ENCODE measurements around the gene SLC25A21.

The SLC25A21 gene

GRCh38 chr14:37062191-37062803 lies 110.1 kb downstream of the SLC25A21 start:
- ATAC-seq = no peak
- TF ChIP-seq TCF4 (CRISPR knock-in tag; IDR thresholded peaks at IDR 0.05; ENCODE audit: borderline replicate concordance) (no peak), ZNF565 (CRISPR knock-in tag; conservative IDR thresholded peaks at IDR 0.05; ENCODE audit: low read depth) (no peak), CSRNP3 (CRISPR knock-in tag; IDR thresholded peaks at IDR 0.05) (no peak), CSDC2 (CRISPR knock-in tag; IDR thresholded peaks at IDR 0.05) (no peak), PPARA (CRISPR knock-in tag; IDR thresholded peaks at IDR 0.05; ENCODE audit: borderline replicate concordance) (no peak), SNAI2 (CRISPR knock-in tag; IDR thresholded peaks at IDR 0.05) (no peak), PATZ1 (CRISPR knock-in tag; IDR thresholded peaks at IDR 0.05; ENCODE audit: borderline replicate concordance) (no peak)

GRCh38 chr14:37061697-37062096 lies 110.7 kb downstream of the SLC25A21 start:
- ATAC-seq = no peak
- TF ChIP-seq ISL1 (CRISPR knock-in tag; IDR thresholded peaks at IDR 0.05) (no peak), TCF4 (CRISPR knock-in tag; IDR thresholded peaks at IDR 0.05; ENCODE audit: borderline replicate concordance) (no peak), ZNF8 (CRISPR knock-in tag; IDR thresholded peaks at IDR 0.05) (no peak), PPARA (CRISPR knock-in tag; IDR thresholded peaks at IDR 0.05; ENCODE audit: borderline replicate concordance) (no peak), ESRRG (CRISPR knock-in tag; IDR thresholded peaks at IDR 0.05) (no peak)

- TF ChIP-seq ARNTL (CRISPR knock-in tag; IDR thresholded peaks at IDR 0.05; ENCODE audit: borderline replicate concordance, low read depth) (no peak), BACH2 (CRISPR knock-in tag; IDR thresholded peaks at IDR 0.05; ENCODE audit: borderline replicate concordance) (no peak), TSHZ2 (CRISPR knock-in tag; IDR thresholded peaks at IDR 0.05) (no peak), CSDC2 (CRISPR knock-in tag; IDR thresholded peaks at IDR 0.05) (no peak), PPARA (CRISPR knock-in tag; IDR thresholded peaks at IDR 0.05; ENCODE audit: borderline replicate concordance) (no peak)
- ATAC-seq = no peak
Measured at GRCh38 chr14:37060496-37061260, 111.7 kb downstream of the SLC25A21 start.

GRCh38 chr14:37057776-37058175 lies 114.6 kb downstream of the SLC25A21 start:
- no peak for ATAC-seq
- TF ChIP-seq CREB5 (CRISPR knock-in tag; IDR thresholded peaks at IDR 0.05; ENCODE audit: low read depth) (no peak), ISL1 (CRISPR knock-in tag; IDR thresholded peaks at IDR 0.05) (no peak), GLIS3 (CRISPR knock-in tag; IDR thresholded peaks at IDR 0.05) (no peak), SNAI2 (CRISPR knock-in tag; IDR thresholded peaks at IDR 0.05) (no peak), BACH2 (CRISPR knock-in tag; IDR thresholded peaks at IDR 0.05; ENCODE audit: borderline replicate concordance) (no peak), CSRNP3 (CRISPR knock-in tag; IDR thresholded peaks at IDR 0.05) (no peak), RARB (CRISPR knock-in tag; IDR thresholded peaks at IDR 0.05) (no peak), ZNF70 (CRISPR knock-in tag; IDR thresholded peaks at IDR 0.05) (no peak), ZNF565 (CRISPR knock-in tag; conservative IDR thresholded peaks at IDR 0.05; ENCODE audit: low read depth) (no peak), PATZ1 (CRISPR knock-in tag; IDR thresholded peaks at IDR 0.05; ENCODE audit: borderline replicate concordance) (no peak), ARNTL (CRISPR knock-in tag; IDR thresholded peaks at IDR 0.05; ENCODE audit: borderline replicate concordance, low read depth) (no peak), ZFP3 (CRISPR knock-in tag; IDR thresholded peaks at IDR 0.05) (no peak), POU6F1 (CRISPR knock-in tag; IDR thresholded peaks at IDR 0.05; ENCODE audit: borderline replicate concordance, low read depth) (no peak), ZFP30 (CRISPR knock-in tag; IDR thresholded peaks at IDR 0.05) (no peak), TOX (CRISPR knock-in tag; IDR thresholded peaks at IDR 0.05; ENCODE audit: borderline replicate concordance) (no peak), ZC3H10 (CRISPR knock-in tag; IDR thresholded peaks at IDR 0.05) (no peak)
